GM19452 (cell line): ENCODE results near the gene PLXDC2.
"Not testable (repeated sequence)": the region's sequence is repeated elsewhere in the genome, so short reads cannot be mapped to it uniquely, and the experiment has no call there.

Source experiments
- ATAC-seq: cut with Tn5 transposase; IDR thresholded peaks from one replicate; pipeline ENCODE4 v1.9.1; 2021; ENCODE audit not compliant: unreplicated experiment

The PLXDC2 gene

DNA sequence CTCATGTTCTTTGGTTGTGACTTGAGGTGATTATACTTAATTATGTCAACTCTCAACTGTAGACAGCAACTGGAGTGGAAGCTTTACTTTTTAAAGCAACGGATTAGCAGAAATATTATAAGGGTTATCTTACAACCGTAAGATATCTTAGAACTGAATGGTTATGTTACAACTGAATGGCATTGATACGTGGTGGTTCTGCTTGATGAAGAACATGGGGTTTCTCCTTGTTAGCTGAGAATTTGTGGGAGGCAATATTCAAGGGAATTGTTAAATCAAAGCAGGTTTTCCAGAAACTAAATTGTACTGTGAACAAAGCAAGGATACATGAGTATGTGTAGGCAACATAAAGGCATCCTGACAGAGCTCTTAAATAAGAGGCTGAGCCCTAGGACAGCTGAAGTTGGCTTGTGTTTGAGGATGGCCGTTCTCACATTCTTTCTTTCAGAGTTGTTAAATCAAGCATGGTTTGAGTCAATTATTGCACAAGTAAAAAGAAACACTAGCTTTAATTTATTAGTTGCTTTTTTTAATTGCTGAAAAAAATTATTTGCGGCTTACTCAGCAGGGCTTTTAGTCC, 350.0 kb downstream of the PLXDC2 start:
- no peak for ATAC-seq

DNA sequence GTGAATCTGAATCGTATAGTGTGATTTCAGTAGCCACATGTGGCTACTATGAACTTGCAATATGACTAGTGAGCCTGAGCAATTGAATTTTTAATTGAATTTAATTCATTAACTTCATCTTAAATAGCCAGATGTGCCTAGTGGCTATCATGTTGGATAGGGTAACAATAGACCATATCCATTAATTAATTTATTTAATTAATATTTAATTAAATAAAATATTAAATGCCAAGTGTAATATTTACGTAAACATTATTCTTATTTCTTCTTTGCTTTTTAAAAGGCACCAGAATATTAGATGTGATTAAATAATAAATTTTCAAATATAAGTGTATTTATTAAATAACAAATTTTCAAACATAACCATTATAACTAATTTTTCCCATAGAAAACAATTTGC, 354.4 kb downstream of the PLXDC2 start:
- no peak for ATAC-seq

DNA sequence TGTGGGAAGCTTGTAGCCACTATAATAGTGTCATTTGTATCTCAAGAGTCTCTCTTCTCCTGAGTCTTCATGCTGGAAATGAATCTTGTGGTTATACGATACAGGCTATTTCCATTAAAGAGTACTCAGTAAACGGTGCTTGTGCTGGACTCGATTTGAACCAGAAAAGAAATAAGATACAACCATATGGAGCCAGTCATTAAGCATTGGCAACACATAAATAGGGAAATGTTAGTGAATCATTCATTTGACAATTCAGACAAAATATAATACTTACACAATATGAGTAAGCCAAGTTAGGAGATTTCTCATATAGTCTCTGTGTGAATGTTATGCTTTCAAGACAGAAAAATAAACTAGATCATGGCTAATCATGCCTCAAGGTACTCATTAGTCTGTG, 356.8 kb downstream of the PLXDC2 start:
- ATAC-seq: no peak

DNA sequence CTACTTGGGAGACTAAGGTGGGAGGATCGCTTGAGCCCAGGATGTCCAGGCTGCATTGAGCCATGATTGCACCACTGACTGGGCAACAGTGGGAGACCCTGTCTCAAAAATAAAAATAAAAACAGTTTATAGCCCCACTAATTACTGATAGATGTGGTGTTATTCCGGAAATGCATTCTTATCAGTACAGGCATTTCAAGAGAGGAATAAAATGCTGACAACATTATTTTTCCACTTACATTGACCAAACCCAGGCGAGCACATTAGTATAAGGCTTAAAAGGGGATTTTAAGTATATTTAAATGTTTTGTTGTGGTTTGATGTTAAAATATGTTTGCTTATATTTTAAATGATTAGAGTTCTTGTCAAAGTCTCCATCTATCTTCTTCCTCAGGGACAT, 359.5 kb downstream of the PLXDC2 start:
- ATAC-seq: no peak

DNA sequence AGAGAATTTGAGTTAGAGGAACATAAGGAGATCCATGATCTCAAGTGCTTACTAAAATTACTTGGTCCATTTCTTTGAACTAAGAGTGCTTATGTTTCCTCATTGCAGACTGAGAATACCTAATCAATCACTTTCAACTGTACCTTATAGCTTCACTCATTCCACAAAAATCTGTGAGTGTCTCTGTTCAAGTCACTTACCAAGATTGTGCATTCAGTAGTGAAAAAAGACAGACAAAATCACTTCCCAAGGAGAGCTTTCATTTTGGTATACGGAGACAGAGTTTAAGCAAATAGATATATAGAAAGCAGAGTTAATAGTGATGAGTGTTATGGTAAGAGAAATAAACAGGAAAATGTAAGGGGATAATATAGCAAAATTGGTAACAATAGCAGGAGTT, 364.5 kb downstream of the PLXDC2 start:
- ATAC-seq: no peak

DNA sequence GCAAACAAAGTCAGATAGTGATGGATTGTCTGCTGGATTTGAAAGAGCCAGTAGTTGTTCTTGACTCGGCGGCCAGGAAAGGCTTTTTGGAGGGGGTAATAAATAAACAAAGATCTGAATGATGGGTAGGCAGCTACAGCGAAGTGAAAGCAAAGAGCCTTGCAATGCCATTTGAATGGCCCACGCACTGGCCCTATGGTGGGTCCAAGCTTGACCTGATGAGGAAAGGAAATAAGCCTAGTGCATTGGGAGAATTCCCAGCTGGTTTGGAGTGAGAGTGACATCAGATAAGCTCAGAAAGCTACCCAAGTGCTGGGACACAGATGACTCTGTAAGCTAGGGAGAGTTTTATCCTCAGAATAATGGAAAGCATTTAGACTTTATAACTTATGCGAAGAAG, 365.2 kb downstream of the PLXDC2 start:
- ATAC-seq: no peak

DNA sequence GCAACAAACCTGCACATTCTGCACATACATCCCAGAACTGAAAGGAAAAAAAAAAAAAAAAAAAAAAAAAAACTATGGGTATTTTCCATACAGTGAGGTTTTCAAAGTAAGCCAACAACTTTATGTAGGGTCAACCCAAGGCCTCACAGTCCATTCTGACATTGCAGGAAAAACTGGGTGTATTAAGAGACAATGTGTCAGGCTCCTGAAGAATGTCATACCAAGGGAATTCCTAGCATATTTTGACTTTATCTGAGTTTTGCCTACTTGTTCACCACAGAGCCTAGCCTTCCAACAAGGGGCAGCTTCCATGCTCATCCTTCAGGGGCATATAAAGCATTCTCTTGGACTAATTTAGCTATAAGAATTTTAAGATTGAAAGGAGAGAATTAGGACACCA, 368.9 kb downstream of the PLXDC2 start:
- no peak for ATAC-seq

DNA sequence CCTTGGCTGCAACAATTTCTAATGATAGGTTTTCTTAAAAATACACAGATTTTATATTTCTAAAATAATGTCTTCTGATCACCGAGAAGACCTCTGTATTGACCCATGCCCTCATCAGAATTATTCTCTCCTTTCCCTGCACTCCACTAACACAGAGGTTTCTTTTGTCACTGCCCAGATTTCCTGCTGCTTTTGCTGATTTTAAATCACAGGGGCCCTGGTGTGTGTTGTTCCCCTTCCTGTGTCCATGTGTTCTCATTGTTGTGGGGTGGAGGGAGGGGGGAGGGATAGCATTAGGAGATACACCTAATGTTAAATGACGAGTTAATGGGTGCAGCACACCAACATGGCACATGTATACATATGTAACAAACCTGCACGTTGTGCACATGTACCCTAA, 375.2 kb downstream of the PLXDC2 start:
- ATAC-seq: not testable (repeated sequence)

DNA sequence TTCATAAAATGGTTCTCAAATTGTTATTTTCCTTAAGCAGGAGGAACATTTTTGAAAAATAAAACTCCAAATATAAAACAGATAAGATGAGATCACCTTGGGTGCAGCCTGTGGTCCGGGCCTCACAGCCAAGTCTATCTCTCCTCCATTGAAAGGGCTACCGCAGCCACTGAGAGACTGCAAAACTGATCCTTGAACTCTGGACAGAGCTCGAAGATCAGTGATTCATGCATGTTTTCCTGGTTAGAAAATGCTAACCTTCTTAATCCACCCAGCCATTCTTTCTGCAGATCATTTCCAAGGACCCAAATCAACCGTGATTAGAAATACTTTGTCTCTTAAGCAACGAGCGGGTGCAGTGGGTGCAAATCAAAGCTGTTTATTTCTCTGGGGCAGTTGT, 378.8 kb downstream of the PLXDC2 start:
- no peak for ATAC-seq

DNA sequence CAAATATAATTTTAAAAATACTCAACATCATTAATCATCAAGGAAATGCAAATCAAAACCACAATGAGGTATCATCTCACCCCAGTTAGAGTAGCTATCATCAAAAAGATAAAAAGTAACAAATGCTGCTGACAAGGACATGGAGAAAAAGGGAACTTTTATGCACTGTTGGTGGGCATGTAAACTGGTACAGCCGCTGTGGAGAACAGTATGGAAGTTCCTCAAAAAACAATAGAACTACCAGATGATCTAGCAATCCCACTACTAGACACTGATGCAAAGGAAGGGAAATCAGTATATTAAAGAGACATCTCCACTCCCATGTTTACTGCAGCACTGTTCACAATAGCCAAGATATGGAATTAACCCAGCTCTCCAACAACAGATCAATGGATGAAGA, 384.5 kb downstream of the PLXDC2 start:
- ATAC-seq: no peak

DNA sequence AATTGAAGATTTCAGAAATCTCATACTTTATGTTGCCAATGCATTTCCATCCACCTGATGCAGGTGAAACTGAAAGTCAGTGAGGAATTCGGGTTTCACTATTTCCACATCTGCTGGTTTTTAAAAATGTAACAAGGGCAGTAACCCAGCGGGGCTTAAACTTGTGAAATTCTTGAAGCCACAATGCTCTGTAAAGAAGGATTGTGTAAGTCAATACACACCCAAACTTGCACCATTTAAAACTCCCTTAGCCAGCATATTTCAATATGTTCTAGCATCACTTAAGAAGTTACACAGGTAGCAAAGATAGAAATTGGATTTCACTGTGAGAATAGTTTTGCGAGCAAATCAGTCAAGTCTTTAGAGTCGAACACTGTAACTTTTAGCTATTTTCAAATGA, 386.1 kb downstream of the PLXDC2 start:
- ATAC-seq: no peak

DNA sequence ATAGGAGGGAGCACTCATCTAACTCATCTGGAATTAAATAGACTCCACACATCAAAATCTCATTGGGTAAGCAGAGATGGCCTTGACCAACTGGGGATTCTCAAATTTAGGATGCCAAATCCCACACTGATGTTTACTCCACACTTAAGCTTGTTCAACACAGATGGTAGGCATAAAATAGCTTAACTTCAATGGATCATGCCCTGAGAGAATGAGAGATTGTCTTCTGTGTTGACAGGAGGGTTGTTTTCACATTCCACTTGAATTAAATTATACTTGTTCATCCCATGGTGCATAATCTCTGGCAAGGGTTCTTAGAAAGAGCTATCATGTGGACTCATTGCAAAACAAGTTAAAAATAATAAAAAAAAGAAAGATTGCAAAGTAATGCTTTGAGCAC, 391.4 kb downstream of the PLXDC2 start:
- ATAC-seq: no peak

DNA sequence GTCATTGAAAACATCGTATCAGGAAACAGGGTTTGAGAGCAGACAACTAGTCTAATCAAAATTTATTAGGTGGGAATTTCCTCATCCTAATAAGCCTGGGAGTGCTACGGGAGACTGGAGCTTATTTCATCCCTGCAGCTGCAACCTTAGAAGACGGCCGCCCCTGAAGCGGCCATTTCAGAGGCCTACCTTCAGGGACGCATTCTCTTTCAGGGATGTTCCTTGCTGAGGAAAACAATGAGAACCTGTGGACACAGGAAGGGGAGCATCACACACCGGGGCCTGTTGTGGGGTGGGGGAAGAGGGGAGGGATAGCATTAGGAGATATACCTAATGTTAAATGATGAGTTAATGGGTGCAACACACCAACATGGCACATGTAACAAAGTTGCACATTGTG, 392.9 kb downstream of the PLXDC2 start:
- ATAC-seq: not testable (repeated sequence)

DNA sequence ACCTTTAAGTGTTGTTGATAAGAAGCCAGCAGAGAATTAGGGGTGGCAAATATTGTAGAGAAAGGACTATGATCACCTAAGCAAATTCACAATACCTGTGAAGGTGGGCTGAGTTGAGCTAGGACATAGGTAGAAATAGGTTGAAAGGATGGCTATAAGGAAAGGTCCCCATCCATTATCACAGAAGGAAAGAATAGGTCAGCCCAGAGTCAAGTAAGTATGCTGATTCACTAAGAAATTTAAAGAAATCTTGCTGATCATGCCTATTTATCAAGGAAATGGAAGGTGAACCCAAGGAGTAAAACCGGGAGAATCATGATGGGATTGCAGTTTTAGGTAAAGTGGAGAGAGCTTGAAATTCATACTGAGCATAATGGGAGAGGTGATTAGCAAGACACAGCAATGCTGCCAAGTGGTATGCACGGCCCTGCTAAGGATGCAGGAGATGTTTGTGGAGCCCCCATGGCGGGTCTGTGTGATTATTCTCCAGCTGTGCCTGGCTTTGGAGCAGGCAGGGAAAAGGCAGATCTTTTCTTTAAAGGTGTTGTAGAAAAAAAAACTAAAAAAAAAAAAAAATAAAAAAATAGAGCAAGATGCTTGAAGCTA, 399.4 kb downstream of the PLXDC2 start:
- no peak for ATAC-seq

DNA sequence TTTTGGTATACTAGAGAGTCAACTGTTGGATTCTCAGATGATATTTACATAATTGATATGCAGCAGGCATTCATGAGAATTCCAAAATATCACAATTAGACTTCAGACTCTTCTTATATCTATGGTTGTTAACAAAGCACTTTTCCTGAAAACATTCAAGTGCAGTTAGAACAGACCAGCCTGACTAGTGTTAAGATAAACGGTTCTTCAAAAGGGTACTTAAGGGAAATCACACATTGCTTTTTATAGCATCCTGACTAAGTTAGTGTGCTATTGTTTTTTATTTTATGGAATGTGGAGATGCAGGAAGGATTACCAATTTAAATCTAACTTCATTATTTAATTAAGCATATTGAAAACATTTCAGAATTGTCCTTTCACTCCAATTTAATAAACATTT, 405.1 kb downstream of the PLXDC2 start:
- ATAC-seq: no peak

DNA sequence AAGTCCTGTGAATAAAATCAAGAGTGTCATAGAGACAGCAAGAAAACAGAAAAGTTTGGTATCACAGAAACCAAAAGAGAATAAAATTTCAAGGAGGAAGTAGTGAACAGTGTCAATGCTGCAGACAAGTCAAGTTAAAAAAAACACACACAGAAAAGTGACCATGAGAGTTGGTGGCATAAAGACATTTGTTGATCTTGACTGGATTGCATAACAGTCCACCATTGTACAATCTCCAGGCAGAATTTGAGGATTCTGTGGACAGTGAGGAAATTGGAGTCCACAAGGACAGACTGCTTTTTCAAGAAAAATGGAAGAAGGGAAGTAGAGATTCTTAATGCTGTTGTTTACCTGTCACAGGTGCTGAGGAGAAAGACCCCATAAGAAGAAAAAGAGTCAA, 412.5 kb downstream of the PLXDC2 start:
- no peak for ATAC-seq

DNA sequence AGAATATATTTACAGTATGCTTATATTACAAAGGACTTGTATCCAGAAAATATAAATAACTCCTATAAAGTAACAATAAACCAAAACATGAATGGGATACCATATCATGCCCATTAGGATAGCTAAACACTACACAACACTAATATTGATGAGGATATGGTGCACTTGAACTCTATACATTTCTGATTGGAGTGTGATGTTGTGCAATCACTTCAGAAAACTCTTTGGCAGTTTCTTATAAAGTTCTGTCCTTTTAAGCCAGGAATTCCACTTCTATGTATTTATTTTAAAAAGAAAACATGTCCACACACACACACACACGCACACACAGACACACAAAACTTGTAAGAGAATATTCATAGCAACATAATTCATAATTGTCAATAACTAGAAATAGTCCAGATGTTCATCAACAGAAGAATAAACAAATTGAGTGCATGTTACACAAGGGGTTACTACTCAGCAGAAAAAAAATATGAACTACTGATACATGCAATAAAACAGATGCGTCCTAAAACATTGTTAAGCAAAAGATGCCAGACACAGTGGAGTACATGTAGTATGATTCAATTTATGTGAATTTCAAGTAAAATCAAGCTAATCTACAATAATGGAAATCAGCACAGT, 416.0 kb downstream of the PLXDC2 start:
- ATAC-seq: no peak

DNA sequence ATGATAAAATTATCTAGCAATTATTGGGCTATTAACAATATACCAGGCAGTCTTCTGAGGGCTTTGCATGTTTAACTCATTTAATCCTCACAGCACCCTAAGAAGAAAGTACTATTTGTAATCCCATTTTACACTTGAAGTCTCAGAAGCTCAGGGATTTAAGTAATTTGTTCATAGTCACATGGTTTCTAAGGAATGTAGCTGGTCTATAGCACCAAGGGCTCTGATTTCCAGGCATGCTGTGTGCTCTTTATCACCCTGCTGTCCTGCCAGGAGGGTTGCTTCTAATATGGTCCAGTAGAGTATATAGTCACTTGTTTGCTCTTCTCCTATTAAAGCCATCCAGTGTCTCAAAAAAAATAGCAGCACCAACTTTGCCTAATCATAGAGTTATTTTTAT, 417.2 kb downstream of the PLXDC2 start:
- ATAC-seq: no peak

DNA sequence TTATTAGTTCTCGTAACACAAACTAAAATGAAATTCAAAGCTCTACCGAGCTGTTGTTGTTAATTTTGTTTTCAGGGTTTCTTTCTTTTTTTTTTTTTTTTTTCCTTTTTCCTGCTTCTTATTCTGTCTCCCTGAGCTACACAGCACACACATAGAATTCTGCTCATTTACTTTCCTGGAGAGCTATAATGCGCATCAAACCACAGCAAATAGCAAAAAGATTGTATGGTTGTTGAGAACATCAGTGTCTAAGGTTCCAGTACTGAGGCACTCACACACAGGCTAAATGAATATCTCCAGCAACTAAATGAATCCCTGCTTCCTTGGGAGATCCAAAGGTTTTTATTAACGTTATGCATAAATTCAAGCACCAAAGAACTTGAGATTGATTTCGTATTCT, 418.3 kb downstream of the PLXDC2 start:
- ATAC-seq: no peak

DNA sequence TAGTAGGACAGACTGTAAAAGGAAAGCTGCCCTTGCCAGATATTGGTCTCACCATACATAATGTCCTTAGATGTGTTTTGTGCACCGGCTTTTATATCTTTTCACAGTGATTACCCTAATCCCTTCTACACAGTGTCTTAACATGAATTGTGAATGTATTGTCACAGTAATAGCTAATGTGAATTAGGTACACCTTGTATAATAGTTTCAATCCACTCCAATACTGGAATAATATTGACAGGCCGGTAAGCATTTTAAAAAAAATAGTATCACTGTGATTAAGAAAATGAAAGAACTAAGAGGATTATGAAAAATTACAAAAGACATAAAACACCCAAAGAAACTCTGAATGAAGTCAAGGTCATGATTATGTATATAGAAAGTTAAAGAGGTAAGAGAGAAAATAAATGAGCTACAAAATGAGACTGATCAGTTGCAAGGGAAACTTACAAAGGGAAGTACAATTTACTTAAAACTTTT, 420.9 kb downstream of the PLXDC2 start:
- no peak for ATAC-seq

DNA sequence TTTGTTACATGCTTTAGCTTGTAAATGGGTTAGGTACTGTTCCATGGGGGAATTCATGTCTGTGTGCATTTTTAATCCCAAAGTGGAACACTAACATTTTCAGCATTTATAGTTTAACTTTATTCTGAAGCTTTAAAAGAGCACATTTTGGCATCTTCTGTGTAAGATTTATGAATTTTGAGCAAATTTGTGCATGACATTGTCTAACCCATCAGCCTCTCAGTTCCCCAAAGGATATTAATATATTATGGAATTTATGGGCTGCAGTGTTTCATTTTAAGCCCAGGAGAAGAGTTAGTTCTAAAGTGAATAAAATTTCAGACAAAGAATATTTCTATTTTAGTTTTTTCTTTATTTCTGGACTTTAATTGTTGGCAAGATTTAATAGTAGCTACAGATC, 421.4 kb downstream of the PLXDC2 start:
- no peak for ATAC-seq

DNA sequence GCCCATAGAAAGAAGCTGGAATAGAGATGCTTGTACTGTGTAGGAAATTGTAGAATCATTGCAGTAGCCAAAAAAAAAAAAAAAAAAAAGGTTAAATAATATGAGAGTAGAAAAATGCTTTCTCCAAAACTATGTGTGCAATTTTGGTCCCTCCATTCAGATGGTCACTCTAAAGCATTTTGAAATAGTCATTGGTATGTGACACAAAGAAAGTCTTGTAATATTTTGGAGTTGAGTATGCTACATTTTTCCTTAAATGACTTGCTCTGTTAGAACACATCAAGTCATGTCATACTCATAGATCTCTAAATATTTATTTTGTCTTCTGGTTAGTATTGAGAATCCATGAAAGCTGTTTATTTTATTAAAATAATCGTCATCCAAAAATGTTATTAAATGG, 424.4 kb downstream of the PLXDC2 start:
- ATAC-seq: no peak

DNA sequence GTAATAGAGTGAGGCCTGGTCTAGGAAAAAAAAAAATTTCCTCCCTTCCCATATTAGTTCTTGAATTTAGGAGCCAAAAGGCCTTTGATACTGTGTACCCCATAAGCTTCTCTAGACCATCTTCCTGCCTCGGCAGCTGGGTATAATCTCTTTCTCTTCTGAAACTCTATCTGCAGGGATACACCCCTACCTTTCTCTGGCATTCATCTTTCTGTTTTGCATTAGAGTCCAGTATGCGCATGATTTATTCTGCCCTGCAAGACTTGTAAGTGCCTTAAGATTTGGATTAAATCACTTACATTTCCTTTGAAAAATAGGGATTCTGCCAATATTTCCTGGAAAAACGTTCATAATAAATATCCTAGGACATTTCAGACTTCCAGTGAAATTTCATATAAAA, 431.2 kb downstream of the PLXDC2 start:
- ATAC-seq: no peak
